Central memory CD4-positive, alpha-beta T cell (primary cell): ENCODE measurements around the gene C1QB.

Experiments used
- DNase-seq: peaks from one replicate; pipeline ENCODE4 v3.0.0; 2022

C1QB gene

GRCh38 chr1:22635436-22635835 is 17.6 kb upstream of the C1QB start:
- DNase-seq: no peak

GRCh38 chr1:22636353-22636752 is 16.7 kb upstream of the C1QB start, which contains the start of gene C1QA:
Gene C1QA, plus strand, starts transcription at chr1:22636628. Its CDS starts 989 bp downstream, at chr1:22637617.
- no peak for DNase-seq

- no peak for DNase-seq
Observed at GRCh38 chr1:22636927-22637326, 16.1 kb upstream of the C1QB start.

- DNase-seq: no peak
Observed at GRCh38 chr1:22637907-22638445, 15.1 kb upstream of the C1QB start.

- DNase-seq: no peak
Observed at GRCh38 chr1:22638476-22639234, 14.4 kb upstream of the C1QB start.

- no peak for DNase-seq
Observed at GRCh38 chr1:22639286-22639685, 13.8 kb upstream of the C1QB start.

- DNase-seq: no peak
Observed at GRCh38 chr1:22641247-22641646, 11.8 kb upstream of the C1QB start.

GRCh38 chr1:22641906-22642636 is 11.0 kb upstream of the C1QB start:
- DNase-seq: peak; percentile 36

- DNase-seq: no peak
Observed at GRCh38 chr1:22643381-22643780, 9.7 kb upstream of the C1QB start, which contains the start of gene C1QC. Gene C1QC, plus strand, starts transcription at chr1:22643633. Its CDS starts 391 bp downstream, at chr1:22644024.

GRCh38 chr1:22643928-22644327 is 9.1 kb upstream of the C1QB start:
- no peak for DNase-seq

GRCh38 chr1:22645931-22646330 is 7.1 kb upstream of the C1QB start:
- DNase-seq: no peak

- DNase-seq: no peak
Observed at GRCh38 chr1:22646384-22646783, 6.7 kb upstream of the C1QB start.

- no peak for DNase-seq
Observed at GRCh38 chr1:22650089-22650693, 2.8 kb upstream of the C1QB start.

- DNase-seq: no peak
Observed at GRCh38 chr1:22651941-22652856, 837 bp upstream of the C1QB start.

GRCh38 chr1:22654692-22655091 is 1.7 kb downstream of the C1QB start:
- no peak for DNase-seq

- no peak for DNase-seq
Observed at GRCh38 chr1:22658385-22659163, 5.5 kb downstream of the C1QB start.

GRCh38 chr1:22660716-22661241 is 7.7 kb downstream of the C1QB start:
- DNase-seq: no peak

GRCh38 chr1:22661880-22662279 is 8.8 kb downstream of the C1QB start:
- no peak for DNase-seq

- DNase-seq: no peak
Observed at GRCh38 chr1:22662318-22662717, 9.3 kb downstream of the C1QB start.

- DNase-seq: no peak
Observed at GRCh38 chr1:22662986-22663408, 10.0 kb downstream of the C1QB start.

- DNase-seq: no peak
Observed at GRCh38 chr1:22665752-22666151, 12.7 kb downstream of the C1QB start.
